ENCODE results near the gene TRPC1.
A peak's percentile ranks its signal among the peaks of the same experiment; 100 is the strongest.

Gene TRPC1

DNA sequence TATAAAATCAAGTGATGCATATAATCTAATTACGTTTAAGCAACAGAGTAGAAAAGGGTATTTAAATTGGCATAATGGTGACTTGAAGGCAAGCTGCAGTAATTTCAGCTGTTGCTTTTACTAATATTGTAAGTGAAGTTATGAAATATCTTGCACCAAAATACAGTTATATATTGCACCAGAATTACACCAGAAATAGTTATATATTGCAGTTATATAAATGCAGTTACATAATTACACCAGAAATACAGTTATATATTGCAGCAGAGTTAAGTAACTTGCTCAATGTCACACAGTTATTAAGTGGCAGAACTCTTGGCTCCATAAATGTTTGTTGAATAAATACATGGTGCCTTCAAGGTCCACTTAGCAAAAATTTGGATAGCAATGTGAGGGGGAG is 113.7 kb downstream of the TRPC1 start:
- DNase-seq (ENCODE audit: low read depth in 2 of 2), result no peak

DNA sequence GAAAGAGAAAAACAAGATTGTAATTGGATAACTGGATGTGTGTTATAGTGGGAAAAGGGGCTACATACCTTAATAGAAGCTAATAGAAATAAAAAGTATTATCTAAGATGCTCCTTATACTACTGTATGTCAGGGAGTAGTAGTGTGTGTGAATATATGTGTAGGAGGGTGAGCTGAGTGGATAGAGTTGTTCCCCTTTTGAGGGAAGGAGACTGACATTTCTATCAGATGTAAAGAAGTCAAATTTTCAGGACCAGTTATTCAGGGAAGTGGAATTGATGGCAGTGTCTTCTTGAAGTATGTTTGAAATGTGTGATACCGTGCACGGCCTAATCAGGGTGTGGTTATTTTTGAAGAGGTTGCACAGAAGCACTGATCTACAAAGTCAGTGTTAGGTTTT is 116.0 kb downstream of the TRPC1 start:
- DNase-seq (ENCODE audit: low read depth in 2 of 2), result no peak

DNA sequence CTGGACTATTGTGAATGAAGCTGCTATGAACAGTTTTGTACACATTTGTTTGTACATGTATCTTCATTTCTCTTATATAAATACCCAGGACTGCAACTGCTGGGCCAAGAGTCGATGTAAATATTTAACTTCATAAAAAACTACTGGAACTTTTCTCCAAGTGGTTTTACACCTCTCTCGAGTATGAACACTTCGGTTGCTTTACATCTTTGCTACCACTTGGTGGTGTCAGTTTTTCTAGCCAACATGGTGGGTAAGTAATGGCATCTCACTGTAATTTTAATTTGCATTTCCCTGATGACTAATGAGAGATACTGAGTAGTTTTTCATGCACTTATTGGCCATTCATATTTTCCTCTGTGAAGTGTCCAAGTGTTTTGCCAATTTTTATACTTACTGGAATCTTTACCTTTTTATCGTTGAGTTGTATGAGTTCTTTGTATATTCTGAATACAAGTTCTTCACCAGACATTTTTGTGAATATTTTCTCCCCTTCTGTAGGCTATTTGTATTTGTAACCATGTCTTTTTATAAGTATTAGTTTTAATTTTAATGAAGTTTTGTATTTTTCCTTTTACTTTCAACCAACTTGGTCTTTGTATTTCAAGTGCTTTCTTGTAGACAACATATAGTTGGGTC is 120.6 kb downstream of the TRPC1 start:
- DNase-seq (ENCODE audit: low read depth in 2 of 2), result no peak

DNA sequence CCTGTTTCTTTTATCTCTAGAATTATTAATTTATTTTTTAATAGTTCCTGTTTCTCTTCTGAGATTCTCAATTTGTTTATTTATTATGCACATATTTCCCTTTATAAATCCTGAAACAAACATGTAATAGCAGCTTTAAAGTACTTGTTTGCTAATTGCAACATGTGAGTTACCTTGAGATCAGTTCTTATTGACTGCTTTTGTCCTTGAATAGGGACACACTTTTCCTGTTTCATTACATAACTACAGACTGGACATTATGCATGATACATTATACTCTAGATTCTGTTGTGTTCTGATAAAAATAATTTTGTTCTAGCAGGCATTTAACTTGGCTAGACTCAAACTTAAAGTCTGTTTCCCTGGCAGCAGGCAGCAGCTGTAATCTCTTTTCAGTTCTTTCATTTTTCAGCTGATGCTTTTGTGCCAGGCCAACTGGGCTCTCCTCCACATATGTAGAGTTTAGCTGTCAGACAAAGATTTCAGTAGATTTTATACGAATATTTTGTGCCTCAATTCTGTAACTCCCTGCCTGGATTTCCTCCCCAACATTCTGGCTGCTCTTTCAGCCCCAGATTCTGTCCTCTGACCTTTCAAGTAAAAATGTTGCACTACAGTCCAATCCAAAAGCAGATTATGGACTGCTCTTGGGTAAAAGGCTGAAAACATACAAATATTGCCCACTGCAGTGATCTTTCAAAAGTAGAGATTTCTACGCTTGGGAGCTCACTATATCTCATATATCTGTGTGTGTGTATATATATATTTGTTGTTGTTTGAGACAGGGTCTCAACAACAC is 123.1 kb downstream of the TRPC1 start:
- no peak for DNase-seq (ENCODE audit: low read depth in 2 of 2)

DNA sequence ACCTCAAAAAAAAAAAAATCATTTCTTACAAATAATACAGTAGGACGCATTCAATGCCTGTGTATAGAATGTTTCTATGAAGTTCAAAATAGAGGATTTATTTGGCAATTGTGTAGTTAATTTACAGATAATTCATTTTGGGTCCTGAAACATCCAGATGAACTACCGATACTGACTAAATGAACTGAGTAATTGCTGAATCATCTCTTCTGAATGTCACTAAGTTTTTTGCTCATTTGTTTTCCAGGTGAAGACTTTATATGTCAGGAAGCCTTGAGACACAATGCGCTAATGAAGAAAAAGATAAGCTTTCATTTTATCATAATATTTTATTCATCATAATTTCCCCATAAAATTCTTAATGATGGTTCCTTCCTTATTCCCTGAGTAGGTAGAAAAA is 125.3 kb downstream of the TRPC1 start:
- no peak for DNase-seq (ENCODE audit: low read depth in 2 of 2)

DNA sequence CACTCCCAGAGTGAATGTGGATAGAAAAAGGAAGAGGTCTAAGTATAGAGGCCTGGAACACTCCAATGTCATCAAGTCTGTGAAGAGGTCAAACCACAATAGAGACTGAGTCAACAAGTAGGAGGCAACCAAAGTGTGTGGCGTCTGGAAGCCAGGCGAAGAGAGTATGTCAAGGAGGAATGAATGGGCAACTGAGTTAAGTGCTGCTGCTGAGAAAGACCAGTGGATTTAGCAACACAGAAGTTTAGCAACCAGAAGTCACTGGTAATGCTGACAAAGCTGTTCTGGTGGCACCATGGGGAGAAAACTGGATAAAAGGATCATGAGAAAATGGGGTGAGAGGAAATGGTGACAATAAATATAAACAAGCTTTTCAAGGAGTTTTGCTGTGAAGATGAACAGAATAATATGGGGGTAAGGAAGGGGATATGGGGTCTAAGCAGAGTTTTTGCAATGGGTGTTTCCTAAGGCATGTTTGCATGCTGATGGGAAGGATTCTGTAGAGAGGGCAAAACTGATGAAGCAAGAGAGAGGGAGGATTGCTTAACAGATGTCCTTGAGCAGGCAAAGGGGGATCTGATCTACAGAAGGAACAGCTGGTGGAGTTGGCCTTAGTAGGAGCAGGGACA is 126.7 kb downstream of the TRPC1 start:
- DNase-seq (ENCODE audit: low read depth in 2 of 2), result peak in 1 of 2 donors; percentile 15

DNA sequence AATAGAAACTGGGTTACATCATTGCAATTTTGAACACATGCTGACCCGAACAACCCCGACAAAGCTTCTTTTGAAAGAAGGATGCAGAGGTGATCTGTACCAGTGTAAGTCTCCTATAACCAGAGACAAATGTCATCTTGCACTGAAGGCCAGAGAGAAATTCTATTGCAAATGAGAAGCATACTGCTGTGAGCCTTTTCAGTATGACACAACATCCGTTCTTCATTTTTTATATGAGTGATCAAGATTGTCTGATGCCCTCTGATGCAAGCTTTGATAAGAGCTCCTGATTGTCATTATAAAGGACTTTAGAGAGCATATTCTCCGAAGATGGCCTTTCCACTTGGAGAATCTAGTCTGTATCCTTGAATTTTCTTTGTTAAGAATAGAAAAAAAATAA is 128.2 kb downstream of the TRPC1 start:
- no peak for DNase-seq (ENCODE audit: low read depth in 2 of 2)

DNA sequence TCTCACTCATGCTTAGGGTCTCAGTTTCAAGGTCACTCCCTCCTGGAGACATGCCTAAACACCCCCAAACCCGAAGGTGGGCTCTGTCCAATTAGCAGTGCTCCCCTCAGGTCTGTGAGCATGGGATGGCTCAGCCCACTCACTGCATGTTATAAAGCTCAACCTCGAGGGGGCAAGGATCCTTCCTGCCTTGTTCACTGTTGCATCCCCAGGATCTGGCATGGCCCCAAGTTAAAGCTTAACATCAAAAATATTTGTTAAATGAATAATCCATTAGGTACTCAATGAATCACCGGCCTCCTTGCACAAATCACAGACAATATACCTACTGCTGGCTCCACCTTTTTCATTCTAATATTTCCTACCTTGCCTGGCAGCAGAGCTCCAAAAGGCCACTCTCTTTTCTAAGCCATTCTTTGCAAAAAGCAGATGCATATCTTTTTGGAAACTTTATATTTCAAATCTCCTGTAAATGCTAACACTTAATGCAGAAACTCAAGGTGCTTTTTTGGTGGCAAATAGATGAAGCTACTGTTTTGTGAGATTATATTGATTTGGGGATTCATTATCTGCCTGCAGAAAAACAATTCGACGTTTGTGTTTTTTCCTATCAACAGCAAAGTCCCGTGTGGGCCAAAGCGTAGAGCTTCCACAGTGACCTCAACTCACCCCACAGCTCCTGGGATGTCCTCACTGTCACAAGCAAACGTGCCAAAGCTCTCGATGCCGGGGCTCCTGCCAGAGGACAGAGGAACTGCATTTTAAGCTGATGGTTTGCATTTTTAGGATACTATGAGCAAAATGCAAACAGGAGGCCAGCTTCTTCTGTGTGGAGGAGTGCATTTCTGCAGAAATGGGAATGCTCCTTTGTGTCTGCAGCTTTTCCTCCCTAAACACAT is 129.7 kb downstream of the TRPC1 start:
- no peak for DNase-seq (ENCODE audit: low read depth in 2 of 2)

DNA sequence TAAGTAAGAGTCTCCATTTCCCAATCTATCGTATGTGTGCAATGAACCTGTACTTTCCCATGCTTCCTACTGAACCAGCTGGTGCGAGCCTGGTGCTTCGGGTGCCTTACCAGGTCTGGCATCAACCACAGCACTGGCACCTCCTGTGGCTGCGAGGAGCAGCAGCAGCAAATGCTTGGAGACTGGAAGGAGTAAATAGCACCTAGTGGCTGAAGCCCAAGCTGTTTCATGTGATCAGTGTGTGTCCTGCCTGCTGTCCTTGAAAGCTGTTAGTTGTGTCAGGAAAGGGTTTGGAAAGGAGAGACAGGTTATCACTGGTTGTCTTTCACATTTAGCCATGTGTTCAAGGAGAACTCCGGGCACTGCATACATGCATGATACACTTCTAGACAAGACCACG is 133.2 kb downstream of the TRPC1 start:
- DNase-seq (ENCODE audit: low read depth in 2 of 2), result no peak

All from stimulated activated CD4-positive, alpha-beta T cell treated with anti-CD3 and anti-CD28 coated beads, Interleukin-15, amount 100 ng/mL, for 48 hours (primary cell).